ENCODE results near the gene LRBA. TPM values are rescaled to one million over a fixed set of nuclear protein-coding genes. Genes with fewer than 3 reads are reported as not detected.
A peak's percentile ranks its signal among the peaks of the same experiment; 100 is the strongest.
"Not testable (repeated sequence)": the region's sequence is repeated elsewhere in the genome, so short reads cannot be mapped to it uniquely, and the experiment has no call there.

LRBA gene, protein sequence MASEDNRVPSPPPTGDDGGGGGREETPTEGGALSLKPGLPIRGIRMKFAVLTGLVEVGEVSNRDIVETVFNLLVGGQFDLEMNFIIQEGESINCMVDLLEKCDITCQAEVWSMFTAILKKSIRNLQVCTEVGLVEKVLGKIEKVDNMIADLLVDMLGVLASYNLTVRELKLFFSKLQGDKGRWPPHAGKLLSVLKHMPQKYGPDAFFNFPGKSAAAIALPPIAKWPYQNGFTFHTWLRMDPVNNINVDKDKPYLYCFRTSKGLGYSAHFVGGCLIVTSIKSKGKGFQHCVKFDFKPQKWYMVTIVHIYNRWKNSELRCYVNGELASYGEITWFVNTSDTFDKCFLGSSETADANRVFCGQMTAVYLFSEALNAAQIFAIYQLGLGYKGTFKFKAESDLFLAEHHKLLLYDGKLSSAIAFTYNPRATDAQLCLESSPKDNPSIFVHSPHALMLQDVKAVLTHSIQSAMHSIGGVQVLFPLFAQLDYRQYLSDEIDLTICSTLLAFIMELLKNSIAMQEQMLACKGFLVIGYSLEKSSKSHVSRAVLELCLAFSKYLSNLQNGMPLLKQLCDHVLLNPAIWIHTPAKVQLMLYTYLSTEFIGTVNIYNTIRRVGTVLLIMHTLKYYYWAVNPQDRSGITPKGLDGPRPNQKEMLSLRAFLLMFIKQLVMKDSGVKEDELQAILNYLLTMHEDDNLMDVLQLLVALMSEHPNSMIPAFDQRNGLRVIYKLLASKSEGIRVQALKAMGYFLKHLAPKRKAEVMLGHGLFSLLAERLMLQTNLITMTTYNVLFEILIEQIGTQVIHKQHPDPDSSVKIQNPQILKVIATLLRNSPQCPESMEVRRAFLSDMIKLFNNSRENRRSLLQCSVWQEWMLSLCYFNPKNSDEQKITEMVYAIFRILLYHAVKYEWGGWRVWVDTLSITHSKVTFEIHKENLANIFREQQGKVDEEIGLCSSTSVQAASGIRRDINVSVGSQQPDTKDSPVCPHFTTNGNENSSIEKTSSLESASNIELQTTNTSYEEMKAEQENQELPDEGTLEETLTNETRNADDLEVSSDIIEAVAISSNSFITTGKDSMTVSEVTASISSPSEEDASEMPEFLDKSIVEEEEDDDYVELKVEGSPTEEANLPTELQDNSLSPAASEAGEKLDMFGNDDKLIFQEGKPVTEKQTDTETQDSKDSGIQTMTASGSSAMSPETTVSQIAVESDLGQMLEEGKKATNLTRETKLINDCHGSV (N-terminal part only)
- 26.4 TPM for total RNA-seq (ENCODE audit: unreplicated experiment)
- long read RNA-seq: 0 reads

DNA sequence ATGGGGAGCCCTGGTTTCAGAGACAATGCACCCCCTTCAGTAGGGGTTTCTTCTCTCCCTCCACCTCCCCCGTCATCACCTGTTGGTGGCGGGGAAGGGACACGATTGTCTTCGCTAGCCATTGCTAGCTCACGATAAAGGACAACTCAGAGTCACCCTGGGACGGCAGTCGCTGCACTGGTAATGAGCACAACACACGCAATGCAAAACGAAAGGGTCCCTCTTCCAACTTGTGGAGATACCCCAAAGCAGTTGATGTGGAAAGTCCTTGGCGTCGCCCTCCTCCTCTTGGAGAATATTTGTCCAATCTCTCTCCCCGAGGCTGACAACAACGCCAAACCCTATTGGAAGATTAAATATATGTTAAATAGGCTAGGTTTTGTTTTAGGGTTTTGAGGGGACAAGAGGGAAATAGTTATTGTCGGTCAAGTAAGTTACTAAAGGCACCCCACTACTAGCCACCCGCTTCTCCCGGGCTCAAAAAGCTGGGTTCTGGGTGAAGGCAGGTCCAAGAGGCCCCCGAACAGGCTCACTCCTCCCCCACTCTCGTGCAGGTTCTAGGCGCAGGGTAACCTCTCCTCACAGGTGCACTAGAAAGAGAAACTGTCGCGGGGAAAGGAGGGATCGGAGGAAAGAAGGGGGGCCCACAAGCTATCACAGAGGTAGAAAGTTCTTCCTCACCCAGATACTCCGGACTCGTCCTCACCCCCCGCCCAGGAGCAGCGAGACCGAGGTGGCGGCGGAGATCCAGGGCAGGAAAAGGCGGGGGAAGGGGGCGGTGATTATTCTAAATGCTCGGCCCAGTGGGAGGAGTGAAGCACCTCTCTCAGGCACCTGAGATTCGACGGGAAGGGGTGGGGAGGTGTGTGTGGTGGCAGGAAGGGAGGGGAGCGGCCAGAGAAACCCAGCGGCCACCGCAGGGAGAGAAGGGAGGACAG, at the start of gene LRBA:
TSS of gene LRBA (minus strand) at position 764 of the 938 bp plus-strand sequence. CDS start at position 122, 642 bp downstream.
- Mint-ChIP-seq H3K9me3 (ENCODE audit: unreplicated experiment) (peaks cover 2% of the 10 kb centered on the region), H3K36me3 (ENCODE audit: unreplicated experiment) (no peaks in the 10 kb centered on the region), H3K27ac (ENCODE audit: unreplicated experiment) (peak within 1 kb of the TSS; percentile 94), H3K27me3 (ENCODE audit: unreplicated experiment) (no peaks in the 10 kb centered on the region), H3K4me1 (ENCODE audit: low read depth, unreplicated experiment) (peaks cover 7% of the 10 kb centered on the region), H3K4me3 (ENCODE audit: unreplicated experiment) (peak within 1 kb of the TSS; percentile 99)
- DNase-seq: peak; percentile 68
- TF ChIP-seq, protein P1, sequence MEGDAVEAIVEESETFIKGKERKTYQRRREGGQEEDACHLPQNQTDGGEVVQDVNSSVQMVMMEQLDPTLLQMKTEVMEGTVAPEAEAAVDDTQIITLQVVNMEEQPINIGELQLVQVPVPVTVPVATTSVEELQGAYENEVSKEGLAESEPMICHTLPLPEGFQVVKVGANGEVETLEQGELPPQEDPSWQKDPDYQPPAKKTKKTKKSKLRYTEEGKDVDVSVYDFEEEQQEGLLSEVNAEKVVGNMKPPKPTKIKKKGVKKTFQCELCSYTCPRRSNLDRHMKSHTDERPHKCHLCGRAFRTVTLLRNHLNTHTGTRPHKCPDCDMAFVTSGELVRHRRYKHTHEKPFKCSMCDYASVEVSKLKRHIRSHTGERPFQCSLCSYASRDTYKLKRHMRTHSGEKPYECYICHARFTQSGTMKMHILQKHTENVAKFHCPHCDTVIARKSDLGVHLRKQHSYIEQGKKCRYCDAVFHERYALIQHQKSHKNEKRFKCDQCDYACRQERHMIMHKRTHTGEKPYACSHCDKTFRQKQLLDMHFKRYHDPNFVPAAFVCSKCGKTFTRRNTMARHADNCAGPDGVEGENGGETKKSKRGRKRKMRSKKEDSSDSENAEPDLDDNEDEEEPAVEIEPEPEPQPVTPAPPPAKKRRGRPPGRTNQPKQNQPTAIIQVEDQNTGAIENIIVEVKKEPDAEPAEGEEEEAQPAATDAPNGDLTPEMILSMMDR (IDR thresholded peaks at IDR 0.05; ENCODE audit: partially characterized antibody, unreplicated experiment): no peak

DNA sequence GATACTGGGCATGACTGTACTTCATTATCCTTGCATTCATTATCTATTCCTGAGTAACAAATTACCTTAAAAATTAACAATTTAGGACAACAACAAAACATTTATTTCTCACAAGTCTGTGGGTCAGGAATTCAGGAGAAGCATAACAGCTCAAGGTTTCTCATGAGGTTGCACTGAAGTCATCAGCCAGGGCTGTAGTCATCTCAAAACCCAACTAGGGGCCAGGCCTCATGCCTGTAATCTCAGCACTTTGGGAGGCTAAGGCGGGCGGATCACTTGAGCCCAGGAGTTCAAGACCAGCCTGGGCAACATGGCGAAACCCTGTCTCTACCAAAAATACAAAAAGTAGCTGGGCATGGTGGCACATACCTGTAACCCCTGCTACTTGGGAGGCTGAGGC, 48.1 kb upstream of the LRBA start:
- H3K27ac Mint-ChIP-seq (ENCODE audit: unreplicated experiment); H3K36me3 Mint-ChIP-seq (ENCODE audit: unreplicated experiment); H3K4me1 Mint-ChIP-seq (ENCODE audit: low read depth, unreplicated experiment); H3K4me3 Mint-ChIP-seq (ENCODE audit: unreplicated experiment); H3K9me3 Mint-ChIP-seq (ENCODE audit: unreplicated experiment); DNase-seq; H3K27me3 Mint-ChIP-seq (ENCODE audit: unreplicated experiment): not testable (repeated sequence)

DNA sequence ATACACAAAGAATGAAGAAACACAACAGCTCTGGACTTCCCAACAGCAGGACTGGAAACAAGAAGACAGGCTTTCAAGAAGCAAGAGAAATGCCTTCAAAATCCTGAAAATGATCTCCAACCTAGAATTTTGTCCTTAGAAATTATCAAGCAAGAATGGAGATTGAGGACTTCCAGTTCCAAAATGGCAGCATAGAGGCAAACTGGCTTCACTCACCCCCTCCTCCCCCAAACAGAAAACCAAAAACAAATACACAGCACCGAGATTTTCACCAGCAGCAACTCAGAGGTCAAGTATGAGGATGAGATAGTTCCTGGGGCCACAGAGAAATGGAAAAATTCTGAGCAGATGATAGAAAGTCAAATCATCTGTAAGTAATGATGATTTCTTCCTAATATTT, 40.5 kb upstream of the LRBA start:
- Mint-ChIP-seq H3K36me3 (ENCODE audit: unreplicated experiment) (no peaks in the 10 kb centered on the region), H3K27ac (ENCODE audit: unreplicated experiment) (no peak overlapping the region), H3K9me3 (ENCODE audit: unreplicated experiment) (no peaks in the 10 kb centered on the region), H3K4me1 (ENCODE audit: low read depth, unreplicated experiment) (no peaks in the 10 kb centered on the region), H3K4me3 (ENCODE audit: unreplicated experiment) (no peak overlapping the region), H3K27me3 (ENCODE audit: unreplicated experiment) (no peaks in the 10 kb centered on the region)
- no peak for DNase-seq
- TF ChIP-seq, protein P1 (IDR thresholded peaks at IDR 0.05; ENCODE audit: partially characterized antibody, unreplicated experiment): no peak

GRCh38 chr4:151052785-151053184, 37.7 kb upstream of the LRBA start:
- H3K36me3 Mint-ChIP-seq (ENCODE audit: unreplicated experiment): no peaks in the 10 kb centered on the region

More at GRCh38 chr4:151052785-151053184, 37.7 kb upstream of the LRBA start:
- H3K27me3 Mint-ChIP-seq (ENCODE audit: unreplicated experiment): no peaks in the 10 kb centered on the region
- no peak overlapping the region for H3K27ac Mint-ChIP-seq (ENCODE audit: unreplicated experiment)
- TF ChIP-seq, protein P1 (IDR thresholded peaks at IDR 0.05; ENCODE audit: partially characterized antibody, unreplicated experiment): no peak
- no peak overlapping the region for H3K4me3 Mint-ChIP-seq (ENCODE audit: unreplicated experiment)
- DNase-seq: no peak
- H3K4me1 Mint-ChIP-seq (ENCODE audit: low read depth, unreplicated experiment): no peaks in the 10 kb centered on the region
- no peaks in the 10 kb centered on the region for H3K9me3 Mint-ChIP-seq (ENCODE audit: unreplicated experiment)

All from glutamatergic neuron (in vitro differentiated cells).